CD4-positive, alpha-beta T cell (primary cell): Measurements from ENCODE around the gene CLDN18. TPM values are rescaled to one million over a fixed set of nuclear protein-coding genes. Genes with fewer than 3 reads are reported as not detected.

Experiments
- ATAC-seq: fragments of 200-7000 bp; cut with Tn5 transposase; one replicate; pipeline ENCODE4 v1.10.0; 2022; ENCODE audit warnings: mild to moderate bottlenecking; ENCODE audit not compliant: poor library complexity
- CTCF ChIA-PET: fragments of 350-600 bp; sonication (Branson Sonifier 250); formaldehyde crosslinking; loops from one replicate; lab custom pipeline; 2021; ENCODE audit warnings: antibody characterized with exemption, inconsistent platforms; lab: Charles Lee
- POLR2A ChIA-PET: fragments of 350-600 bp; sonication (Branson Sonifier 250); formaldehyde crosslinking; loops from one replicate; lab custom pipeline; 2021; ENCODE audit warnings: antibody characterized with exemption, inconsistent platforms; lab: Charles Lee
- DNase-seq, 14 experiments: peaks; one replicate each; pipeline ENCODE4 v3.0.0-alpha.2; 2013 to 2020; ENCODE audit warnings: mixed read lengths in 2 of 14
- H3K27ac ChIP-seq, 2 donors: one replicate each; pipeline versions ENCODE4 v1.5.1 to v1.7.0; 2013; ENCODE audit warnings: low read length in 2 of 2, low read depth in 1 of 2, mild to moderate bottlenecking in 1 of 2
- H3K27me3 ChIP-seq, 2 experiments: 1 replicate in 1 of 2; 2 replicates in 1 of 2; pipeline versions ENCODE4 v1.6.1 to v1.7.0; 2013; ENCODE audit warnings: low read length in 2 of 2, control low read depth in 1 of 2, mild to moderate bottlenecking in 1 of 2, moderate library complexity in 1 of 2; ENCODE audit not compliant: insufficient read depth in 2 of 2, control insufficient read depth in 1 of 2
- H3K36me3 ChIP-seq: one replicate; pipeline ENCODE4 v1.6.1; 2013; ENCODE audit warnings: low read length, control low read depth; ENCODE audit not compliant: insufficient read depth
- H3K4me1 ChIP-seq: one replicate; pipeline ENCODE4 v1.6.1; 2013; ENCODE audit warnings: low read length, control low read depth; ENCODE audit not compliant: insufficient read depth
- H3K4me3 ChIP-seq: one replicate; pipeline ENCODE4 v1.5.1; 2013; ENCODE audit warnings: mild to moderate bottlenecking, low read length, moderate library complexity
- H3K9me3 ChIP-seq, 2 experiments: 1 replicate in 1 of 2; 2 replicates in 1 of 2; pipeline versions ENCODE4 v1.6.1 to v1.7.0; 2013; ENCODE audit warnings: low read length in 2 of 2, mild to moderate bottlenecking in 2 of 2, control low read depth in 1 of 2, moderate library complexity in 1 of 2; ENCODE audit not compliant: control insufficient read depth in 1 of 2, insufficient read depth in 1 of 2
- H3K27ac Mint-ChIP-seq: one replicate; pipeline ENCODE4 v1.8.0; 2020; ENCODE audit warnings: mixed read lengths
- H3K27me3 Mint-ChIP-seq: one replicate; pipeline ENCODE4 v1.8.0; 2021; ENCODE audit warnings: mixed read lengths
- H3K36me3 Mint-ChIP-seq: one replicate; pipeline ENCODE4 v1.8.0; 2021; ENCODE audit warnings: low read depth, mixed read lengths
- H3K4me1 Mint-ChIP-seq: one replicate; pipeline ENCODE4 v1.8.0; 2021; ENCODE audit warnings: low read depth, mixed read lengths
- H3K4me3 Mint-ChIP-seq: one replicate; pipeline ENCODE4 v1.8.0; 2020; ENCODE audit warnings: mild to moderate bottlenecking, mixed read lengths
- H3K9me3 Mint-ChIP-seq: one replicate; pipeline ENCODE4 v1.8.0; 2020; ENCODE audit warnings: mixed read lengths
- CTCF ChIP-seq: fragments of 200-600 bp; IDR thresholded peaks from one replicate; pipeline ENCODE4 v1.8.0; 2022; ENCODE audit warnings: antibody characterized with exemption, mild to moderate bottlenecking
- intact Hi-C, 2 experiments: fragments of 100-400 bp; cut with DNase I in 1 of 2; cut with micrococcal nuclease in 1 of 2; formaldehyde crosslinking; loops; one replicate each; pipeline versions ENCODE4 v1.15.1 to v1.9.0; 2023 to 2025; cut with DNase I, micrococcal nuclease
- total RNA-seq, 174 experiments: library from RNA in 2 of 174; stranded (reverse) in 2 of 174; gene quantifications; one replicate each; pipeline ENCODE4 v1.2.3 and lab custom pipeline; 2021 to 2026

CLDN18 gene
- total RNA-seq, 2 experiments from 2014 or later: not detected

- H3K4me3 ChIP-seq: no peak overlapping the region
- no peak for TF ChIP-seq CTCF
- no peaks in the 10 kb centered on the region for H3K27me3 ChIP-seq
- no peaks in the 10 kb centered on the region for H3K4me1 Mint-ChIP-seq
- no peak overlapping the region for H3K27ac ChIP-seq
- H3K36me3 ChIP-seq: no peaks in the 10 kb centered on the region
- H3K4me3 Mint-ChIP-seq: no peak overlapping the region
- no peaks in the 10 kb centered on the region for H3K9me3 Mint-ChIP-seq
- no peak overlapping the region for H3K27ac Mint-ChIP-seq
- ATAC-seq: no peak
- DNase-seq: no peak
- H3K36me3 Mint-ChIP-seq: no peaks in the 10 kb centered on the region
- CTCF ChIA-PET: no interaction called here
- POLR2A ChIA-PET: no interaction called here
- no peaks in the 10 kb centered on the region for H3K9me3 ChIP-seq
- no peaks in the 10 kb centered on the region for H3K27me3 Mint-ChIP-seq
- H3K4me1 ChIP-seq: no peaks in the 10 kb centered on the region
- intact Hi-C loops: no loop called here
Observed at GRCh38 chr3:137987723-137988122, 22.2 kb upstream of the CLDN18 start.

- no peaks in the 10 kb centered on the region for H3K9me3 ChIP-seq
- Mint-ChIP-seq H3K36me3 (no peaks in the 10 kb centered on the region), H3K27ac (no peak overlapping the region), H3K4me1 (no peaks in the 10 kb centered on the region), H3K9me3 (no peaks in the 10 kb centered on the region), H3K27me3 (no peaks in the 10 kb centered on the region), H3K4me3 (no peak overlapping the region)
- CTCF ChIA-PET: no interaction called here
- H3K4me3 ChIP-seq: no peak overlapping the region
- intact Hi-C loops: no loop called here
- no peaks in the 10 kb centered on the region for H3K27me3 ChIP-seq
- POLR2A ChIA-PET: no interaction called here
- TF ChIP-seq CTCF: no peak
- no peaks in the 10 kb centered on the region for H3K36me3 ChIP-seq
- no peak overlapping the region for H3K27ac ChIP-seq
- ATAC-seq: no peak
- DNase-seq: no peak
- no peaks in the 10 kb centered on the region for H3K4me1 ChIP-seq
Observed at GRCh38 chr3:137988152-137988551, 21.8 kb upstream of the CLDN18 start.

- Mint-ChIP-seq H3K4me1 (no peaks in the 10 kb centered on the region), H3K27me3 (no peaks in the 10 kb centered on the region), H3K4me3 (no peak overlapping the region), H3K27ac (no peak overlapping the region), H3K36me3 (no peaks in the 10 kb centered on the region), H3K9me3 (no peaks in the 10 kb centered on the region)
- H3K4me1 ChIP-seq: no peaks in the 10 kb centered on the region
- CTCF ChIA-PET: no interaction called here
- TF ChIP-seq CTCF: no peak
- intact Hi-C loops: no loop called here
- H3K27me3 ChIP-seq: no peaks in the 10 kb centered on the region
- DNase-seq: no peak
- H3K4me3 ChIP-seq: no peak overlapping the region
- peaks cover 0 to 5% of the 10 kb centered on the region in 2 experiments for H3K9me3 ChIP-seq
- H3K36me3 ChIP-seq: no peaks in the 10 kb centered on the region
- ATAC-seq: no peak
- POLR2A ChIA-PET: no interaction called here
- no peak overlapping the region for H3K27ac ChIP-seq
Observed at GRCh38 chr3:137988982-137989381, 21.0 kb upstream of the CLDN18 start.
